NT2/D1 (cell line): ENCODE data around the gene LRRC36.

ENCODE experiments used
- DNase-seq: peaks from one replicate; pipeline ENCODE4 v3.0.0-alpha.2; 2011; ENCODE audit warnings: low read depth, low spot score
- H3K27me3 ChIP-seq: 2 replicates; pipeline ENCODE4 v1.6.0; 2011; ENCODE audit warnings: mild to moderate bottlenecking; ENCODE audit not compliant: insufficient read length, insufficient read depth
- H3K36me3 ChIP-seq: 2 replicates; pipeline ENCODE4 v1.6.1; 2011; ENCODE audit warnings: mild to moderate bottlenecking, low read length, mixed read lengths; ENCODE audit not compliant: insufficient read depth, insufficient read length
- H3K4me1 ChIP-seq: 2 replicates; pipeline ENCODE4 v1.5.1; 2011; ENCODE audit not compliant: insufficient read depth, insufficient read length
- H3K4me3 ChIP-seq: 2 replicates; pipeline ENCODE4 v1.5.1; 2011; ENCODE audit warnings: low read depth; ENCODE audit not compliant: insufficient read length
- H3K9ac ChIP-seq: 2 replicates; pipeline ENCODE4 v1.6.0; 2011; ENCODE audit warnings: low read depth; ENCODE audit not compliant: insufficient read length
- H3K9me3 ChIP-seq: 2 replicates; pipeline ENCODE4 v1.5.1; 2011; ENCODE audit warnings: mild to moderate bottlenecking, low read length; ENCODE audit not compliant: insufficient read depth
- SUZ12 ChIP-seq: IDR thresholded peaks from 2 replicates; pipeline ENCODE4 v1.6.1; 2011; ENCODE audit not compliant: insufficient read length, insufficient read depth; ENCODE audit errors: extremely low read depth
- YY1 ChIP-seq: IDR thresholded peaks from 2 replicates; pipeline ENCODE4 v1.6.1; 2011; ENCODE audit not compliant: insufficient read length, insufficient read depth
- ZNF274 ChIP-seq: IDR thresholded peaks from 2 replicates; pipeline ENCODE4 v1.6.1; 2011; ENCODE audit warnings: mild to moderate bottlenecking, low read depth, low read length

The LRRC36 gene

GRCh38 chr16:67397036-67397801 is 70.6 kb downstream of the LRRC36 start:
- TF ChIP-seq SUZ12: no peak
- no peak for TF ChIP-seq ZNF274
- no peak for TF ChIP-seq YY1
- H3K9me3 ChIP-seq: no peaks in the 10 kb centered on the region
- peaks cover 56% of the 10 kb centered on the region for H3K27me3 ChIP-seq
- no peaks in the 10 kb centered on the region for H3K36me3 ChIP-seq
- peaks cover 55% of the 10 kb centered on the region for H3K4me1 ChIP-seq
- DNase-seq: no peak
- no peak overlapping the region for H3K4me3 ChIP-seq
- peak overlapping the region; percentile 57 for H3K9ac ChIP-seq

DNA sequence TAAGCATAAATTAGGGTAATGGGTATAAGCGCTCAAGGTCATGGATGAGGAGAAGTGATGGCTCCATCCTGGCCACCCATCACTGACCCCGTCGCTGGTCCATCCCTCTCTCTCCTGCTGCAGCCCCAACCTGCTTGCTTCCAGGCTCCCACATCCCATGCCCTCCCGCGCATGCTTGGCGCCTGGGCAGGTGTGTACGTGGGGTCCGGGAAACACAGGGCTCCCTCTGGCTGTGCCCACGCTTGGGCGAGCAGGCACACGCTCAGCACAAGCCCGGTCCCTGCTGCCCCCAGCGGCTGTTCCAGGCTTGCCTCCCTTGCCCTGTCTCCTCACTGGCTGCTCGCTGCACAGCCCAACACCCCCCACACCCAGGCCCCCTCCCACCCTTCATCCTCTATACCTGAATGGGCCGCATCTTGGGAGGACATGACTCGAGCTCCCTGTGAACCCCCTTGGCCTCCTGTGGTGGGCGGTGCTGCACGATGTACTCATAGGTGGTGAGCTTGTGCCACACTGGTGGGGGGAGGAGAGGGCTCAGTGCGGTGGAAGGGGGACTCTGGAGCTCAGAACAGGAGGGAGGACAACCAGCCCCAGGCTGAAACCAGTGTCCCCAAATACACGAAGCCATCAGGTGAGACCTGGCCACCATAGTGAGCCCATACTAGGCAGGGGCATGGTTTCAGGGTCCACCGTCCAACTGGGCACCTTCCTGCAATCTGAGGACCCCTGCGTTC is 71.4 kb downstream of the LRRC36 start:
- Histone ChIP-seq H3K36me3 (no peaks in the 10 kb centered on the region), H3K4me3 (no peak overlapping the region), H3K4me1 (peaks cover 53% of the 10 kb centered on the region), H3K9me3 (no peaks in the 10 kb centered on the region), H3K27me3 (peaks cover 49% of the 10 kb centered on the region), H3K9ac (no peak overlapping the region)
- DNase-seq: no peak
- TF ChIP-seq SUZ12: no peak
- no peak for TF ChIP-seq YY1

DNA sequence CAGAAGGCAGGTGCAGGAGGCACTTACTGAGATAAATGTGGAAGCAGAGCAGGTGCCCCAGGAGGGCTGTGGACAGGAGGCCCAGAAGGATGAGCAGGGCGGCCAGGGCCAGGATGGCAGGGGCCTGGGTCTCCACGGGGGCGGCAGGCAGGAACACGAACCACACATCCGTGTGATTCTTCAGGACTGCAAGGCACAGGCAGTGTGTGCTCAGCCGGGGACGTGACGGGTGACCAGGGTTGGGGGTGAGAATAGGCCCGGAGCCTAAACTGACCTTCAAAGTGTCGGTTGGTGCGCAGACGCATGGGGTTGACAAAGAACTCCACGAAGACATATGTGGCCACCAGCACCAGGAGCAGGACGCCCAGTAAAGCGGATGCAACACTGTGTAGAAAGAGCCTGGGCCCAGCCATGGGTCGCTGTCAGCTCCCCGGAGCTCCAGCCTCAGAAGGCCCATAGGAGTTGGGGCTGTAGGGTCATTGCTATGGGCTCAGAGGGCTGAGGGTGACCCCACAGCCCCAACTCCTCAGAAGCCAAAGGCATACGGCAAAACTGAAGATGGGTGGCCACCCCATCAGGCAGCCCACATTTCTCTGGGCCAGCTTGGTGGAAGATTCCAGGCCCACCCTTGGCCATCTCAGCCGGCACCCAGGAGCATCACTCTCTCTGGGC is 72.1 kb downstream of the LRRC36 start:
- DNase-seq: no peak
- H3K4me1 ChIP-seq: peaks cover 51% of the 10 kb centered on the region

DNA sequence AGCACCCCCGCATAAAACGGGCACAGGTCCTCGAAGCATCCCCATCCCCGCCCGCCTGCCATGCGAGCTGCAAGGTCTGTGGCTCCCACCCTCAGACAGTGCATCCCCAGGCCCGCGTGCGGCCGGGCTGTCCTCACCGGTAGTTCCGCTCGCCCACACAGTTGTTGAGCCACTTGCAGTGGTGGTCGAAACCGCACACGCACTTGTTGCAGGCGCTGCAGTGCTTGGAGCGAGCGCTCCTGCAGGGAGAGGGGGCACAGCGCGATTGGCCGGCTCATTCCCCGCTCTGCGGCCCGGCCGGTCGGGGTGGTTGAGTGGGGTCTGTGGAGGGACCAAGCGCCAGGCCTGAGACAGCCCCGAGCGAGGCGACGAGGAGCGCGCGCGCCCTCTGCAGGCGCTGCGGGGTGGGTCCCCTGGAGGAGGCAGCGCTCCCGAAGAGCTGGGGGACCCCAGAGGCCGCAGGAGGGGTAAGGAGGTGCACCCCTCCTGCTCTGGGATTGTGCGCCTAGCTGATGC is 72.7 kb downstream of the LRRC36 start:
- TF ChIP-seq SUZ12: no peak
- no peak for TF ChIP-seq YY1
- TF ChIP-seq ZNF274: no peak
- Histone ChIP-seq H3K36me3 (no peaks in the 10 kb centered on the region), H3K9me3 (no peaks in the 10 kb centered on the region), H3K4me3 (no peak overlapping the region), H3K27me3 (peaks cover 37% of the 10 kb centered on the region), H3K9ac (peak overlapping the region; percentile 65), H3K4me1 (peaks cover 48% of the 10 kb centered on the region)
- DNase-seq: no peak

More for the DNA sequence above, 72.1 kb downstream of the LRRC36 start:
- Histone ChIP-seq H3K4me3 (no peak overlapping the region), H3K9ac (peak overlapping the region; percentile 65), H3K9me3 (no peaks in the 10 kb centered on the region), H3K36me3 (no peaks in the 10 kb centered on the region), H3K27me3 (peaks cover 43% of the 10 kb centered on the region)
- no peak for TF ChIP-seq ZNF274
- no peak for TF ChIP-seq SUZ12
- TF ChIP-seq YY1: no peak

GRCh38 chr16:67399749-67400704 is 73.4 kb downstream of the LRRC36 start:
- no peaks in the 10 kb centered on the region for H3K36me3 ChIP-seq
- no peaks in the 10 kb centered on the region for H3K9me3 ChIP-seq
- DNase-seq: no peak
- no peak overlapping the region for H3K4me3 ChIP-seq
- H3K27me3 ChIP-seq: peaks cover 29% of the 10 kb centered on the region
- no peak for TF ChIP-seq ZNF274
- no peak for TF ChIP-seq YY1
- no peak for TF ChIP-seq SUZ12
- H3K4me1 ChIP-seq: peaks cover 51% of the 10 kb centered on the region
- no peak overlapping the region for H3K9ac ChIP-seq

DNA sequence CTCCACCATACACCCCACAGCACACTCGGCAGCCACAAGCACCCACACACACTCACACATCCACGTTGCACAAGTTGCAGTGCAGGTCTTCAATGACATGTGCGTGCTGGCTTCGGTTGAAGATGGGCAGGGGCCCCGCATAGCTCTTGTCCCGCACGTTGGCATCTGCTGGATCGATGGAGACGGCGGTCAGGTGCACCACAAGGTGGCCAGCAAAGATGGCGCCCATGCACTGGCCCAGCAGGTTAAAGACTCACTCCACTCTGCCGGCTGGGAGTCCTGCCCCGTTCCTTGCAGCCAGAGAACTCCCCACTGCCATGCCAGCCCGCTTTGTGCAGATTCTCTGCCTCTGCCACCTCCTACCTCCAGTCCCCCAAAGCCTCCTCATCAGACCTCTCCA is 74.3 kb downstream of the LRRC36 start:
- Histone ChIP-seq H3K9ac (no peak overlapping the region), H3K9me3 (no peaks in the 10 kb centered on the region), H3K4me3 (no peak overlapping the region), H3K4me1 (peaks cover 46% of the 10 kb centered on the region), H3K27me3 (peaks cover 21% of the 10 kb centered on the region), H3K36me3 (no peaks in the 10 kb centered on the region)
- DNase-seq: no peak
- TF ChIP-seq ZNF274 (no peak), YY1 (no peak), SUZ12 (no peak)
